ENCODE measurements around the gene SLC35F1.

The SLC35F1 gene

DNA sequence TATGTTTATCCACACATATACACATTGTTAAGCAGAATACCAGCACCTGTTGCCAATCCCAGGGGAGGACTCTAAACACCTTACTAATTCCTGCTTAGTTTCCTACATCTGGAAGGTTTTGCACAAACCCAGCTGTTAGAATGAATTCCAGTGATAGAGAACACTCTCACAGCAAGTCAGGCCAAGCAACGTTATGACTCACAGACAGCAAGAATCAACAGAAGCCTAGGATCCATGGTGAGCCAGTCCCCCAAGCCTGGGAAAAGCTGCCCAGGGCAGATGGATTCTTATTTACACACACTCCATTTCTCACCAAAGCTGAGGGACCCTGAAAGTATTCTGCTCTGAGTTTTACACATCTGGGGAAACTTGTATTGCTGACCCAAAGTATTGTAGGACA, 291.7 kb downstream of the SLC35F1 start:
- no peak for DNase-seq (ENCODE audit: low read depth)

- no peak for DNase-seq (ENCODE audit: low read depth)
Measured at GRCh38 chr6:118200160-118200559, 293.1 kb downstream of the SLC35F1 start.

GRCh38 chr6:118202517-118202916, 295.5 kb downstream of the SLC35F1 start:
- no peak for DNase-seq (ENCODE audit: low read depth)

GRCh38 chr6:118203545-118203944, 296.5 kb downstream of the SLC35F1 start:
- no peak for DNase-seq (ENCODE audit: low read depth)

DNA sequence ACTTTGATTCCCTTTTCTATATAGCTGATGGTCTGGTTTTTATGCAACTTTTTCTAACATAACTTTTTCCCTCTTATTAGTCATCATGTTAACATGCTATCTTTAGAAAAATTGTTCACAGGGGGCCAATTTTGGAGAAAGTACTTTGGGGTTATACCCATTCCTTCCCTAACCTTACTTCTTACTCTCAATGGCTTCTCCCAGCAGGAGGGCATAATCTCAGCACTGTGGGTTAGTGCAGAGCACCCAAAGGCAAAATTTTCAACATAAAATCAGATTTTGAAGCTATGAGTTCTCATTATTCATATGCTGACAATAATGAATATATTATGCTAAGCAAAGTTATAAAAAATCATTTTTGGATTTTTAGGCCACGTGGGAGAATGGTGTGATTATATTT, 299.2 kb downstream of the SLC35F1 start:
- DNase-seq (ENCODE audit: low read depth): no peak

DNA sequence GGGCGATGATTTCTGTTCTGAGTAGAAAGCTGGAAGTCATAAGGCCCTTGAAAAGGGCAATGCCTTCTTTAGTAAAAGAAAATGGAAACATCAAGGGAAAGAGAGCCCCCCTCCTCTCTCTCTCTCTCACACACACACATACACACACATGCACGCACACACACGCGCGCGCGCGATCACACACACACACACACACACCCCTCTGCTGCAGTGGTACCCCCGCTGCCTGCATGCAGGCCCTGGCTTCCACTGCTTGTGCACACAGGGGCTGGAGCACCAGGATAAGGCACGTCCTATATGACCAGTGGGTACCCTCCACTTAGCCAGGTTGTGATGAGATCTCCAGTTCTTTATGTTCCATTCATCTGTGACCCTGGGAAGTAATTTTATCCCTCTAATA, 300.9 kb downstream of the SLC35F1 start:
- DNase-seq (ENCODE audit: low read depth): no peak

DNA sequence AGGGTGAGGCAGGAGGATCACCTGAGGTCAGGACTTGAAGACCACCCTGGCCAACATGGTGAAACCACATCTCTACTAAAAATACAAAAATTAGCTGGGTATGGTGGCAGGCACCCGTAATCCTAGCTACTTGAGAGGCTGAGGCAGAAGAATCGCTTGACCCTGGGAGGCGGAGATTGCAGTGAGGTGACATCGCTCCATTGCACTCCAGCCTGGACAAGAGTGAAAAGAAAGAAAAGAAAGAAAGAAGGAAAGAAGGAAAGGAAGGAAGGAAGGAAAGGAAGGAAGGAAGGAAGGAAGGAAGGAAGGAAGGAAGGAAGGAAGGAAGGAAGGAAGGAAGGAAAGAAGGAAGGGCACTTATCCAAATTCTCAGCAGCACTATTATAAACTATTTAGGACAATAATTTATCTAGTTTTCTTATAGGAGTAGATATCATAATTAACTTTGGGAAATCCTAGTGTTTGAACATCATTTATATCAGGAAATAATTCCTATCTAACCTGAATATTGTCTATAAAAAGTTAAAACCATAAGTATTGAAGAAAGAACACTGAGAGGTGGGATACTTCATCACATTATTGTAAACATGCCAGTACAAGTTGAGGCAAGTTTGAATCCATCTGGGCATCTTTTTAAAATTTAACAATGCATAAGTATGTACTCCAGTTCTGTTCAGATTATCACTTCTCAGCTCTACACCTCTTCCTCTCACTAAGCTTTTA, 305.5 kb downstream of the SLC35F1 start:
- no peak for DNase-seq (ENCODE audit: low read depth)

GRCh38 chr6:118215269-118215668, 308.2 kb downstream of the SLC35F1 start:
- DNase-seq (ENCODE audit: low read depth): no peak

GRCh38 chr6:118216751-118217150, 309.7 kb downstream of the SLC35F1 start:
- DNase-seq (ENCODE audit: low read depth): no peak

GRCh38 chr6:118218156-118218555, 311.1 kb downstream of the SLC35F1 start:
- no peak for DNase-seq (ENCODE audit: low read depth)

GRCh38 chr6:118220429-118221128, 313.5 kb downstream of the SLC35F1 start:
- DNase-seq (ENCODE audit: low read depth): no peak

DNA sequence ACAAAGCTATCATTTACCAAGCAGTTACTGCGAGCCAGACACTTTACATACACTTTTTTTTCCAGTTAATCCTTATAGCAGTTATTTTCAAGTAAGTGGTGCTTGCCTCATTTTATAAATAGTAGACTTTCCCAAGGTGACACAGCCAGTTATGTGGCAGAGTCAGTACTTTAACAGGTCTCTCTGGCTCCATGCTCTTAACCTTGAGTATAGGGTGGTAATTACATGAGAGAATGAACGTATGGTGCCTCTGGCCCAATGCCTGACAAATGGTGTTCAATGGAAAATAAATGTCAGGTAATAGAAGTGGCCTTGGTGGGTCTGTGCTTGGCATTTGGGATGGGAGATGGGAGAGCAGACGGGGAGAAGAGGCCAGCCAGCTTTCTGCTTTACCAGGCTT, 316.3 kb downstream of the SLC35F1 start:
- DNase-seq (ENCODE audit: low read depth): no peak

GRCh38 chr6:118228886-118229285, 321.8 kb downstream of the SLC35F1 start:
- DNase-seq (ENCODE audit: low read depth): no peak

DNA sequence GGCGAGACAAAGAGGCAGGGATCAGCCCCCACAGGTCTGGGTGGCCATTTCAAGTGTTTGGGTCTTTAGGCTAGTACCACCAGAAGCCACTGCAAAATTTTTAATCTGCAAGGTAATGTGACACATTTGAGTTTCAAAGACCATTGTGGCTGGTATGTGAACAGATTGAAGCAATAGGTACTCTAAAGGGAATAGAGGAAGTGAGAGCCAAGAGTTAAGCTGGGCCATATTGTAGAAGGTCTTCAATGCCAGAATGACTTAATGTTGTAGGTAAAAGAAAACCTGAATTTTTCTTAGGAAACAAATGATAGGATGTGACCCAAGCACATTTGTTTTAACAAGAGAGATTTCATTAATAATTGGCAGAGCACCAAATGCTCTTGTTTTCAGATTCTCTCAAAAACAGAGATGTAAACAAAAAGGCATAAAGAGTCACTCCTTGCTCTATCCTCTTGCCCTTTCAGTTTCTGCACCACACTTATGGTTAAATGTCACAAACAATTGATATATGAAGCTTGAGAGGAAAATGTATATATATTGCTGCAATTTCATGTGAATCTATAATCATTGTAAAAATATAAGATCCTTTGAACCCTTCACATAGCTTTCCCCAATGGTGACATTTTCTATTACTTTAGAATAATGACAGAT, 333.9 kb downstream of the SLC35F1 start:
- no peak for DNase-seq (ENCODE audit: low read depth)

- no peak for DNase-seq (ENCODE audit: low read depth)
Measured at GRCh38 chr6:118246406-118246805, 339.3 kb downstream of the SLC35F1 start.

- no peak for DNase-seq (ENCODE audit: low read depth)
Measured at GRCh38 chr6:118248171-118248570, 341.1 kb downstream of the SLC35F1 start.

DNA sequence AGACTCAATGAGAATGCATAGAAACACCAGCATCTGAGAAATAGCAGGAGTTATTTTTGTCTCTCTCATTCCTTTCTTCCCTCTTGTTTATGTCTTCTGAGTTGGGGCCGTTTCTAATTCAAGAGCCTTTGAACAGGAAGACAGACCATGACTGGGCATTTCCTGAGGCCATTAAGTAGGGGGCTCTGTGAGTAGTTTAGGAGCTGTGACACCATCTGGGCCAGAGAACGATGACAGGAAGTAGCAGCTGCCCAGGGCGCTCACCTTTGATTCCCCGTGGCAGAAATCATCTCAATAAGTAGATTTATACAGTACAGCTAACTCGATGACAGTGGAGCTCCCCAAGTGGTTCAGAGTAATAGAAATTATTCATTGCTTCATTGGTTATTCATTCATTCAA, 342.6 kb downstream of the SLC35F1 start:
- no peak for DNase-seq (ENCODE audit: low read depth)

DNA sequence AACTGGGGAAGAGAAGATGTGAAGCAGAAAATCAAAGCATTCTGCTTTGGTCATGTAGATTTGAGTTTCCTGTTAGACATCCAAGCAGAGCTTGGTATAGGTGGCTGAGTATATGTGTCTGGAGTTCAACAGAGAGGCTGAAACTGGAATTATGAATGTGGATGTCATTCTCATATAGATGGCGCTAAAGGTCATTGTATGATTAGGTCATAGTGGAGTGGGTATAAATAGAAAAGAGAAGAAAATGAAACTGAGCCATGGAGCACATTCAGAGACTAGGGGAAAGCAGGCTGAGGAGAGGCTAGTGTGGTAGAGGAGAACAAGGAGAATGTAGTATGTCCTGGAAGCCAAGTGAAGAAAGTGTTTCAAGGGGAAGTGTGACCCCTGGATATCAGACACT, 345.4 kb downstream of the SLC35F1 start:
- DNase-seq (ENCODE audit: low read depth): no peak

DNA sequence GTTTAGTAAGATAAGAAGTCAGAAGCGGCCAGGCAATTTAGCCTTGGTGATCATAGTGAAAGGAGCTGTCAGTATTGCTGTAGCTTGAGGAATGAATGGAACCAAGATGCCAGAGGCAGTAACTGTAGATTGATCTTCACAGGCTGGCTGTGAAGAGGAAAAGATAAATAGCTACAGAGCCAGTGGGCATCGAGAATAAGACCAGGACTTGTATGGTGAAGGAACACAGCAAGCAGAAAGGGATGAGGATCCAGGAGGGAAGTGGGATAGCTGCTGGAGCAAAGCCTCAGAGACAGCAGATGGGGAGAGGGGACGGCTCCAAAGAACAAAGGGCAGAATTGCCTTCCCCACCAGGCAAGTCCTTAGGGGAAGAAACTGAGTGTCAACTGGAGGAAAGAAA, 346.7 kb downstream of the SLC35F1 start:
- no peak for DNase-seq (ENCODE audit: low read depth)

DNA sequence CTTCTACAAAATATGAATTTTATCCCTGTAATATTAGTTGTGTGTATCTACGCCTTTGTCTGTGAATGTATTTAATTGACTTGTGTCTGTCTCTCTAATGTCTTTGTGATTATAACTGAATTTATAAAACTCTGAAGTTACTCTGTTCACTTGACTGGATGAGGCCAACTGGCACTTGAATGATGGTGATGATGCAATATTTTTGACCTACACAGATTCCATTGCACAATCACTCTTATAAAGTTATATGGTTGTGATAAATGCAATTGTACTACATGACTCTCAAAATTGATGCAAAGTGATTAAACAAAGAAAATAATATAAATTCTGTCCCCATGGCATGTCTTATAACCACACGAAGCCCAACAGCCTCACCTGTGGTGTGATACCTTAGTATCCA, 353.8 kb downstream of the SLC35F1 start:
- no peak for DNase-seq (ENCODE audit: low read depth)

DNA sequence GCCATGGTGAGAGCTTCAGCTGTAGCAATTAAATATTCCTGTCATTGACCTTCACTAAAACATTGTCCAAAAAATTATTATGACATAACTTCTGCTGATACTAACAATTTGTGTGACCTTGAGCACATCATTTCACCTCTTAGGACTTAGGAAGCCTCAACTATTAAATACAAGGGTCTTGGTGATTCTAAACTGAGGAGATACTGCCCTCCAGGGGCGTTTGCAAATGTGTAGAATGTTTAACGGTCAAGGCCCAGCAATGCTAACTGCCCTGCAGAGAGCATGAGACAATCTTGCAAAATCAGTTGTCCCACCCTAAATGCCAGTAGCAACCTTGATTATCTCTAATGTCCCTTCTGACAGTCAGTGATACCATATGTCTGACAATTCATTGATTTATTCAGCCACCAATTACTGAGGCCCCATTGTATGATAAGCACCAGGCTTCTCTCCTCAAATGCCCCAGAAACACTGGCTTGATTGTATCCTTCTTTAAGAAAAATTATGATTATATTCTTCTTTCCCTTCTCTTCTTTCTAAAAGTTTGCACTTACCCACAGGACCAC, 356.9 kb downstream of the SLC35F1 start:
- no peak for DNase-seq (ENCODE audit: low read depth)

- DNase-seq (ENCODE audit: low read depth): no peak
Measured at GRCh38 chr6:118269659-118270058, 362.6 kb downstream of the SLC35F1 start.

GRCh38 chr6:118277631-118278030, 370.6 kb downstream of the SLC35F1 start:
- DNase-seq (ENCODE audit: low read depth): no peak
